Stimulated activated naive CD4-positive, alpha-beta T cell (primary cell): ENCODE results near the gene UNC5A.

ENCODE experiments used
- DNase-seq, 6 experiments: peaks; one replicate each; lab custom pipeline; 2025; lab: John Stamatoyannopoulos, UW

Gene UNC5A

GRCh38 chr5:176800024-176800423 lies 10.3 kb upstream of the UNC5A start:
- DNase-seq, result no peak

GRCh38 chr5:176802116-176802784 lies 8.1 kb upstream of the UNC5A start:
- DNase-seq, result no peak

- no peak for DNase-seq
Observed at GRCh38 chr5:176803068-176803942, 7.1 kb upstream of the UNC5A start.

GRCh38 chr5:176803943-176804498 lies 6.3 kb upstream of the UNC5A start:
- DNase-seq, result no peak

- no peak for DNase-seq
Observed at GRCh38 chr5:176806137-176806536, 4.2 kb upstream of the UNC5A start.

GRCh38 chr5:176809544-176810080 lies 747 bp upstream of the UNC5A start:
- peak in 1 of 6 experiments; percentile 4 for DNase-seq

- DNase-seq, result peak in 2 of 6 experiments; percentile 4
Observed at GRCh38 chr5:176810687-176811501, 535 bp downstream of the UNC5A start.

- no peak for DNase-seq
Observed at GRCh38 chr5:176812269-176813259, 2.2 kb downstream of the UNC5A start.

- DNase-seq, result no peak
Observed at GRCh38 chr5:176813587-176814312, 3.4 kb downstream of the UNC5A start.

- no peak for DNase-seq
Observed at GRCh38 chr5:176814313-176814685, 3.9 kb downstream of the UNC5A start.

GRCh38 chr5:176814836-176815438 lies 4.6 kb downstream of the UNC5A start:
- no peak for DNase-seq

GRCh38 chr5:176816043-176816745 lies 5.8 kb downstream of the UNC5A start:
- no peak for DNase-seq

- DNase-seq, result no peak
Observed at GRCh38 chr5:176816791-176817347, 6.5 kb downstream of the UNC5A start.

GRCh38 chr5:176817369-176817840 lies 7.0 kb downstream of the UNC5A start:
- DNase-seq, result no peak

- peak in 1 of 6 experiments; percentile 16 for DNase-seq
Observed at GRCh38 chr5:176817841-176818377, 7.5 kb downstream of the UNC5A start.

GRCh38 chr5:176818391-176819098 lies 8.2 kb downstream of the UNC5A start:
- DNase-seq, result peak in 1 of 6 experiments; percentile 4

- no peak for DNase-seq
Observed at GRCh38 chr5:176819476-176819875, 9.1 kb downstream of the UNC5A start.
